ENCODE measurements around the gene ABCC1.

The ABCC1 gene

GRCh38 chr16:16140537-16140936, 191.1 kb downstream of the ABCC1 start:
- TF ChIP-seq CTCF (IDR thresholded peaks at IDR 0.05; ENCODE audit: insufficient read depth, low read depth, low read length, missing control alignments): no peak
- no peak overlapping the region for H3K4me3 ChIP-seq (ENCODE audit: low read length)
- DNase-seq (ENCODE audit: low read depth): no peak

GRCh38 chr16:16141141-16141540, 191.7 kb downstream of the ABCC1 start:
- DNase-seq (ENCODE audit: low read depth): no peak
- H3K4me3 ChIP-seq (ENCODE audit: low read length): no peak overlapping the region
- TF ChIP-seq CTCF (IDR thresholded peaks at IDR 0.05; ENCODE audit: insufficient read depth, low read depth, low read length, missing control alignments): no peak

- no peak for TF ChIP-seq CTCF (IDR thresholded peaks at IDR 0.05; ENCODE audit: insufficient read depth, low read depth, low read length, missing control alignments)
- DNase-seq (ENCODE audit: low read depth): no peak
- no peak overlapping the region for H3K4me3 ChIP-seq (ENCODE audit: low read length)
Observed at GRCh38 chr16:16141784-16142396, 192.5 kb downstream of the ABCC1 start.

- H3K4me3 ChIP-seq (ENCODE audit: low read length): no peak overlapping the region
- DNase-seq (ENCODE audit: low read depth): peak; percentile 30
- TF ChIP-seq CTCF (IDR thresholded peaks at IDR 0.05; ENCODE audit: insufficient read depth, low read depth, low read length, missing control alignments): peak; percentile 43
Observed at GRCh38 chr16:16143038-16143763, 193.8 kb downstream of the ABCC1 start.

GRCh38 chr16:16143931-16144330, 194.5 kb downstream of the ABCC1 start:
- no peak for TF ChIP-seq CTCF (IDR thresholded peaks at IDR 0.05; ENCODE audit: insufficient read depth, low read depth, low read length, missing control alignments)
- H3K4me3 ChIP-seq (ENCODE audit: low read length): no peak overlapping the region
- no peak for DNase-seq (ENCODE audit: low read depth)

- TF ChIP-seq CTCF (IDR thresholded peaks at IDR 0.05; ENCODE audit: insufficient read depth, low read depth, low read length, missing control alignments): no peak
- H3K4me3 ChIP-seq (ENCODE audit: low read length): no peak overlapping the region
- peak; percentile 90 for DNase-seq (ENCODE audit: low read depth)
Observed at GRCh38 chr16:16144416-16144815, 195.0 kb downstream of the ABCC1 start.

GRCh38 chr16:16145286-16145685, 195.9 kb downstream of the ABCC1 start:
- no peak overlapping the region for H3K4me3 ChIP-seq (ENCODE audit: low read length)
- DNase-seq (ENCODE audit: low read depth): no peak
- TF ChIP-seq CTCF (IDR thresholded peaks at IDR 0.05; ENCODE audit: insufficient read depth, low read depth, low read length, missing control alignments): no peak
